GM21360 (cell line): ENCODE results near the gene ZMIZ2.

Source experiments
- ATAC-seq: cut with Tn5 transposase; IDR thresholded peaks from one replicate; pipeline ENCODE4 v1.9.1; 2021; ENCODE audit warnings: mild to moderate bottlenecking, moderate library complexity; ENCODE audit not compliant: unreplicated experiment

ZMIZ2 gene

DNA sequence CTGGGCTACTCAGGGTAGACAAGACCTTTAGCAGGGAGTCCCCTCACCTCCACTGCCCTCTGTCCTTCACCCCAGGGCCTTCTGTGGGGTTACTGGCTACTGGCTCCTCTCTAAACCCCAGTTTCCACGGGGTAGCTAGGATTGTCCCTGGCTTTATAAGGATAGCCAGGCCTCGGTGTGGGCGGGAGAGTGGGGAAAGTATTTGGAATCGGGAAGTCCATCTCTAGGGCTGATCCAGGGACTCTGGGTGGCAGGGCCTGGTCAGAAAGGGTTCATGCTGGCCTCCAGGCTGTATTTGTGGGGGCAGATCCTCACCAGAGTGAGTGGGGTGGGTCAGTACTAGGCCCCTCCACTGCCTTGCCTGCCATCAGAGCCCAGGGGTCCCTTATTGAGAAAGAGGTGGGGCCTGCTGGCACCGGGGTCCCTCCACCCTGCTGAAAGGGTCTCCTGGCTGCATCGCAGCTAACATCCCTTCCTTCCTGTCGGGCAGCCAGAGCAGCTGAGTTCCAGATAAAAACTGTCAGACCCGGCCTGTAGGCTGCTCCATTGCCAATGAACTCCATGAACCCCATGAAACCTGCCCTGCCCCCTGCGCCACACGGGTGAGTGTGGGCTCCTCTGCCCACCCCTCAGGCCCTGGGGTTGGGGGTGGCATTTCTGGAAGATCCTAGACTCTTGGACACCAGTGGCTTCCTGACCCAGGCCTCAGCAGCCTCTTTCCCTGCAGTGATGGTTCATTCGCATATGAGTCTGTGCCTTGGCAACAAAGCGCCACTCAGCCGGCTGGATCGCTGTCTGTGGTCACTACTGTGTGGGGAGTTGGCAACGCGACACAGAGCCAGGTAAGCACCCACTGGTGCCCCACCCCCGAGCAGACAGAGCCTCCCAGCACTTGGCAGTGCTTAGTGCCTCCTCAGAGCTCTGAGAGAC lies 7.3 kb downstream of the ZMIZ2 start:
- ATAC-seq = no peak

- no peak for ATAC-seq
Observed at GRCh38 chr7:44756904-44757303, 8.3 kb downstream of the ZMIZ2 start.

- no peak for ATAC-seq
Observed at GRCh38 chr7:44757311-44757710, 8.7 kb downstream of the ZMIZ2 start.

GRCh38 chr7:44757739-44758138 lies 9.1 kb downstream of the ZMIZ2 start:
- ATAC-seq = no peak

DNA sequence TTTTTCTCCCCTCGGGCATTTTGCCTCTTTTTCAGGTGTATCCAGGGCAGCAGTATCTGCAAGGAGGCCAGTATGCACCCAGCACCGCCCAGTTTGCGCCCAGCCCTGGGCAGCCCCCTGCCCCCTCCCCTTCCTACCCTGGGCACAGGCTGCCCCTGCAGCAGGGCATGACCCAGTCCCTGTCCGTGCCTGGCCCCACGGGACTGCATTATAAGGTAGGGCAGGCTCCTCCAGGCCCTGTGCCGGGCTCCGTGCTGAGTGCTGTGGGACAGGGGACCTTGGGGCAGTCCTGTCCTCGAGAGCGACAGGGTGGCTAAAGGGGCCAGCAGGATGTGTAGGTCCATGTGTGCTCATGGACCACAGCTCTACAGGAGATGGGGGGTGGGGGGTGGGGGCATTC lies 10.6 kb downstream of the ZMIZ2 start:
- no peak for ATAC-seq

- no peak for ATAC-seq
Observed at GRCh38 chr7:44760034-44760580, 11.5 kb downstream of the ZMIZ2 start.

DNA sequence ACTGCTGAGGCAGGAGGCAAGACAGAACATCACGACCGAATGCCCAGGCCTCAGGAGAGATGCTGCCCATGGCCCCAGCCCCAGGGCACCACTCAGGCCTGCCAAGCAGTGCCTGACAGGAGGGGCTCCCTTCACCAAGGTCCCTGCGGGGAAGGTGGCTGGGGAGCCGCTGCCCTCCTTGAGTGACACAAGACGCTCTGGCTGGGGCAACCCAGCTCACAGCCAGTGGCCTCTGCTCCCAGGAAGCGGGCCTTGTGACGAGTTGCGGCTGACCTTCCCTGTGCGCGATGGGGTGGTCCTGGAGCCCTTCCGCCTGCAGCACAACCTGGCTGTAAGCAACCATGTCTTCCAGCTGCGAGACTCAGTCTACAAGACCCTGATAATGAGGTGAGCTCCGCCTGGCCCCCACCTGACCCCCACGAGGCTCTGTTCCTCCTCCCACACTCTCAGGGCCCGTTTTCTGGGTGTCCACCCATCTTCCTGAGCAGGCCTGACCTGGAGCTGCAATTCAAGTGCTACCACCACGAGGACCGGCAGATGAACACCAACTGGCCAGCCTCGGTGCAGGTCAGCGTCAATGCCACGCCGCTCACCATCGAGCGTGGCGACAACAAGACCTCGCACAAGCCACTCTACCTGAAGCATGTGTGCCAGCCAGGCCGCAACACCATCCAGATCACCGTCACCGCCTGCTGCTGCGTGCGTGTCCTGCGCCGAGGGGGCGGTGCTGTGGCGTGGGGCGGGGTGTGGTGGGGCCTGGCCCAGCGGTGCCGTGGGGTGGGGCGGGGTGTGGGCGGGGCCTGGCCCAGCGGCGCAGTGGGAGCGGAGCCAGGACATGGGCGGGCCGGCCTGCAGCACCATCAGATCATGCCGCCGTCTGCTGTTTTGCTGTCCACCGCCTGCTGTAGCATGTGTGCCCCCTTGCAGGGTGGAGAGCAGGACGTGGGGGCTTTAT lies 12.8 kb downstream of the ZMIZ2 start:
- no peak for ATAC-seq

DNA sequence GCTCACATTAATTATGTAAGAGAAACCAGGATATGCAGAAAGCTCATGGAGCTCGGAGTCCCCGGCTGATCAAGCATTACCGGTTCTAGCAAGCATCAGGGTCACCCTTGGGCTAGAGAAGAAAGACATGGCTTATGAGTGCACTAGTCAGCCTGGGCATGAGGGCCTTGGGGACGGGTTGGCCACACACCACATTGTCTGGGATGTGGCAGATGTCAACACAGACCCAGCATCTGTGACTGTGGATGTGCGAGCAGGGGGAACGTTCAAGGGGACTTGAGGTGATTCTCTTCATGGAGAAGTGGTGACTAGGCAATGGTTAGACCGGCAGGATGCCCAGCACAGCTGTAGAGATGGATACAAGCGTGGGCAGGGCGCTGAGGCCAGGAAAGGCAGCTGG lies 13.7 kb downstream of the ZMIZ2 start:
- ATAC-seq = no peak

- no peak for ATAC-seq
Observed at GRCh38 chr7:44762726-44763522, 14.3 kb downstream of the ZMIZ2 start.

- ATAC-seq = no peak
Observed at GRCh38 chr7:44764081-44764480, 15.4 kb downstream of the ZMIZ2 start.

DNA sequence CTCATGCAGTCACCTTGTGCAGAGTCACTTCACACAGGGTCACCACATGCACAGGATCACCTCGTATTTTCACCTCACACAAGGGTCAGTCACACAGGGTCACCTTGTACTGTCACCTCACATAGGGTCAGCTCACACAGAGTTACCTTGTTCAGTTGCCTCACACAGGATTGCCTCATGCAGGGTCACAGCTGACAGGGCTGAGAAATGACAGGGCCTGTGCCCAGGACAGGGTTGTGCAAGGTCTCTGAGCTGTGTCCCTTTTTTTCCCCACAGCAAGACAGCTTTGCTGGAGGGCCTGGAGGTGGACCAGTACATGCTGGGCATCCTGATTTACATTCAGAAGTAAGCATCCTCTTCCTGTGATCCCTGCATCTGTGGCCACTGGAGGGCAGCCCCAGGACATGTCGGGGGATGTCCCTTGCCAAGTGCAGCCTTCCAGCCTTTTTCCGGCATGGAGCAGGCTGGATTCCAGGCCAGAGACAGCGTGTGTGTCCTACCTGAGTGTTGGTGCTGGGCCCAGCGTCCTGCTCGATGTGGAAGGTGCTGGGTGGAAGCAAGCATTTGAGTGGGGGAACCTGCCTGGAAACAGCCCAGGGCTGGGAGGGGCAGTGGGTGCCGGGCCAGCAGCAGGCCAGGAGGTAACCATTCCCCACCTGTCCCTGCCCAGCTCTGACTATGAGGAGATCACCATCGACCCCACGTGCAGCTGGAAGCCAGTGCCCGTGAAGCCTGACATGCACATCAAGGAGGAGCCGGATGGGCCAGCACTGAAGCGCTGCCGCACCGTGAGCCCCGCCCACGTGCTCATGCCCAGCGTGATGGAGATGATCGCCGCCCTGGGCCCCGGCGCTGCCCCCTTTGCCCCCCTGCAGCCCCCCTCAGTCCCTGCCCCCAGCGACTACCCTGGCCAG lies 16.3 kb downstream of the ZMIZ2 start:
- no peak for ATAC-seq

- no peak for ATAC-seq
Observed at GRCh38 chr7:44765579-44766415, 17.1 kb downstream of the ZMIZ2 start.

- ATAC-seq = no peak
Observed at GRCh38 chr7:44766416-44766801, 17.8 kb downstream of the ZMIZ2 start.

GRCh38 chr7:44767134-44767911 lies 18.7 kb downstream of the ZMIZ2 start:
- ATAC-seq = no peak

DNA sequence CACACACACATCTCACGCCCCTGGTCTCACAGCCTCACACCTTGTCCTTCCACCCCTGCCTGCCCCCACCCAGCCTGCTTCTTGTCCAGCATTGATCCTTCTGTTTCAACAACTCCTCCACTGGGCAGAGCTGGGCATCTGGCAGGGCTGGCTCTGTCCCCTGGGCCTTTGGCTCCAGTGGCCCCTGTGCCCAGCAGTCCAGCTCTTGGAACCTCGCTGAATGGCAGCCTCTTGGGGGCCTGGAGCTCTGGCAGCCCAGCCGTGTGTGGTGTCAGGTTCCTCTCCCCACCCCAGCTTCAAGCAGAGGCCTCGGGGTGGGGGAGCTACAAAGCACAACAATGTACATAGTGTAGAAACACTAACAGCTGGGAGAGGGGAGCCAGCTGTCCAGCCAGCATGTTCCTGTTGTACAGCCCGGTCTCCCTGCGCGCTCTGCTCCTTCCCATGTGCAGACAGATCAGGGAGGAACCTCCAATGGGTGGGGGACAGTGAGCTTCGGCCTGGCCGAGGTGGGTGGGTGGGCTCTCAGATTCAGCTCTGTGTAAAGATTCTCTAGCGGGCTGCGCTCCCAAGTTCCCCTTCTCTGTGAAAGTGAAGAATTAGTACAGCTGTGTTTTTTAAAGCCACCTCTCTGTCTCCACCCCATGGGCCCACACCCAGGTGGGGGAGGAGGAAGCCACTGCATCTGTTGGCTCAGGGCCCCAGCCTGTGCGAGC lies 19.4 kb downstream of the ZMIZ2 start:
- no peak for ATAC-seq

GRCh38 chr7:44768628-44769371 lies 20.2 kb downstream of the ZMIZ2 start:
- ATAC-seq = no peak

DNA sequence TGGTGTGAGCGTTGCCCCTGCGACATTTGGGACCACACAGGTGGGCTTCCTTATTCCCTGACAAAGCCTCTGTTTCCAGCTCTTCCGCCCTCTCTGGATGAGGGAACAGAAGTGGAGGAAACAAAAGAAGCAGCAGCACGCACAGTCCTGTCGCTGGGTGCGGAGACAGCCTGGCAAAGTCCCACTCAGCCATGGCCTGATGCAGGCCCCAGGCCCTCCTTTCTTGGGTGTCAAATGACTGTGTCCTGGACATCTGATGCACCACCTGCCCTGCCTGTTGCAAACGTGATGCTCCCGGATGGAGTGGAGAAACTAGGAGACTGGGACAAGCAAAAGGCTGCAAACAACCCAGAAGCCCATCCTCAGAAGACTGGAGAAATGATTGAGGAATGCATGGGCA lies 20.7 kb downstream of the ZMIZ2 start:
- ATAC-seq = no peak
